Common myeloid progenitor, CD34-positive (primary cell): ENCODE measurements around the gene CRELD1.

Experiments used
- CTCF ChIA-PET: fragments of 350-600 bp; sonication (Branson Sonifier 250); formaldehyde crosslinking; loops from one replicate; lab custom pipeline; 2021; ENCODE audit warnings: antibody characterized with exemption; lab: Charles Lee
- POLR2A ChIA-PET: fragments of 350-600 bp; sonication (Branson Sonifier 250); formaldehyde crosslinking; loops from one replicate; lab custom pipeline; 2021; ENCODE audit warnings: antibody characterized with exemption; lab: Charles Lee
- DNase-seq, 3 donors: peaks; one replicate each; pipeline versions ENCODE4 v3.0.0 to v3.0.0-alpha.2; 2013
- H3K27ac ChIP-seq, 2 experiments: 1 replicate in 1 of 2; 2 replicates in 1 of 2; pipeline ENCODE4 v1.7.0; 2013; ENCODE audit warnings: inconsistent platforms in 2 of 2, low read length in 2 of 2, mild to moderate bottlenecking in 2 of 2, low read depth in 1 of 2, moderate library complexity in 1 of 2; ENCODE audit not compliant: severe bottlenecking in 2 of 2, insufficient read depth in 1 of 2, poor library complexity in 1 of 2
- H3K27me3 ChIP-seq, 5 experiments: replicated peaks in 2 of 5; 1 replicate in 3 of 5; 2 replicates in 2 of 5; pipeline versions ENCODE4 v1.6.1 to v1.7.0; 2013; ENCODE audit warnings: low read length in 4 of 5, mild to moderate bottlenecking in 2 of 5, moderate library complexity in 2 of 5, inconsistent platforms in 1 of 5; ENCODE audit not compliant: insufficient read depth in 5 of 5, control insufficient read depth in 4 of 5
- H3K36me3 ChIP-seq, 4 experiments: 1 replicate in 2 of 4; 2 replicates in 2 of 4; pipeline versions ENCODE4 v1.6.1 to v1.7.0; 2013; ENCODE audit warnings: low read length in 3 of 4, control low read depth in 1 of 4, mild to moderate bottlenecking in 1 of 4; ENCODE audit not compliant: control insufficient read depth in 4 of 4, insufficient read depth in 4 of 4
- H3K4me1 ChIP-seq, 4 experiments: 1 replicate in 3 of 4; 2 replicates in 1 of 4; pipeline versions ENCODE4 v1.6.1 to v1.7.1; 2013; ENCODE audit warnings: low read length in 3 of 4, mild to moderate bottlenecking in 3 of 4, control low read depth in 1 of 4, inconsistent platforms in 1 of 4, moderate library complexity in 1 of 4; ENCODE audit not compliant: control insufficient read depth in 4 of 4, insufficient read depth in 4 of 4; ENCODE audit errors: control extremely low read depth in 1 of 4
- H3K4me3 ChIP-seq, 7 experiments: 1 replicate in 4 of 7; 2 replicates in 3 of 7; pipeline versions ENCODE4 v1.5.1 to v1.7.0; 2013; ENCODE audit warnings: mild to moderate bottlenecking in 7 of 7, low read length in 6 of 7, moderate library complexity in 6 of 7, inconsistent platforms in 2 of 7, low read depth in 2 of 7, control low read depth in 1 of 7; ENCODE audit not compliant: insufficient read depth in 4 of 7, control insufficient read depth in 1 of 7; ENCODE audit errors: extremely low read depth in 1 of 7
- H3K9me3 ChIP-seq, 5 experiments: 1 replicate in 4 of 5; 2 replicates in 1 of 5; pipeline versions ENCODE4 v1.6.1 to v1.7.1; 2013; ENCODE audit warnings: low read length in 4 of 5, mild to moderate bottlenecking in 2 of 5, inconsistent platforms in 1 of 5, low read depth in 1 of 5, moderate library complexity in 1 of 5; ENCODE audit not compliant: control insufficient read depth in 4 of 5, insufficient read depth in 2 of 5; ENCODE audit errors: control extremely low read depth in 1 of 5
- WGBS: methylation state at CpG from one replicate; pipeline ENCODE4 v1.1.5; 2013; ENCODE audit not compliant: insufficient coverage; 5-methylcytosine and 5-hydroxymethylcytosine counted together

The CRELD1 gene

GRCh38 chr3:9965200-9965875, 31.7 kb downstream of the CRELD1 start:
- ChIA-PET POLR2A (interaction anchor here (0.9 to 1.4 kb wide), 2 partner anchors 12 to 32 kb away, joined by 3 read pairs; partner anchors contain the start of gene CRELD1), CTCF (interaction anchor here (0.9 to 2.8 kb wide), 4 partner anchors 9 to 33 kb away, joined by 3 to 9 read pairs (median 4); no protein-coding TSS in a partner anchor)
- 85% methylated on average over 4 of the region's 6 CpGs for WGBS
- Histone ChIP-seq H3K4me3 (no peak overlapping the region), H3K36me3 (peaks cover 13 to 49% (median 29%) of the 10 kb centered on the region in 4 experiments), H3K27me3 (no peaks in the 10 kb centered on the region), H3K9me3 (no peaks in the 10 kb centered on the region), H3K4me1 (no peaks in the 10 kb centered on the region), H3K27ac (no peak overlapping the region)
- no peak for DNase-seq

- Histone ChIP-seq H3K27me3 (no peaks in the 10 kb centered on the region), H3K27ac (no peak overlapping the region), H3K4me1 (no peaks in the 10 kb centered on the region), H3K36me3 (peaks cover 18 to 62% (median 38%) of the 10 kb centered on the region in 4 experiments), H3K9me3 (no peaks in the 10 kb centered on the region), H3K4me3 (no peak overlapping the region)
- CTCF ChIA-PET = interaction anchor here (2.8 kb wide), 1 partner anchor 11 kb away, joined by 9 read pairs; no protein-coding TSS in a partner anchor
- 100% methylated on average over 1 of the region's 2 CpGs for WGBS
- DNase-seq = no peak
- POLR2A ChIA-PET = interaction anchor here (0.6 to 0.7 kb wide), 2 partner anchors 13 to 32 kb away, joined by 3 to 5 read pairs; no protein-coding TSS in a partner anchor
Measured at GRCh38 chr3:9966841-9967240, 33.2 kb downstream of the CRELD1 start.

GRCh38 chr3:9969632-9970019, 36.0 kb downstream of the CRELD1 start:
- Histone ChIP-seq H3K36me3 (peaks cover 22 to 68% (median 42%) of the 10 kb centered on the region in 4 experiments), H3K27ac (no peak overlapping the region), H3K4me3 (no peak overlapping the region), H3K9me3 (no peaks in the 10 kb centered on the region), H3K27me3 (no peaks in the 10 kb centered on the region), H3K4me1 (no peaks in the 10 kb centered on the region)
- no peak for DNase-seq
- CTCF ChIA-PET = interaction anchor here (2.4 kb wide), 1 partner anchor 12 kb away, joined by 10 read pairs; no protein-coding TSS in a partner anchor
- WGBS = 95% methylated on average over 4 of the region's 4 CpGs
- POLR2A ChIA-PET = no interaction called here

- CTCF ChIA-PET = interaction anchor here (2.4 kb wide), 1 partner anchor 12 kb away, joined by 10 read pairs; no protein-coding TSS in a partner anchor
Measured at GRCh38 chr3:9970020-9970652, 36.5 kb downstream of the CRELD1 start.

GRCh38 chr3:9976721-9977709, 43.4 kb downstream of the CRELD1 start:
- Histone ChIP-seq H3K4me1 (peaks cover 0 to 17% (median 12%) of the 10 kb centered on the region in 4 experiments), H3K36me3 (peaks cover 14 to 26% (median 17%) of the 10 kb centered on the region in 4 experiments), H3K4me3 (no peak overlapping the region), H3K9me3 (no peaks in the 10 kb centered on the region), H3K27me3 (no peaks in the 10 kb centered on the region), H3K27ac (peak overlapping the region; percentile 95 to 98)
- POLR2A ChIA-PET = interaction anchor here (0.7 to 2.7 kb wide), 3 partner anchors 12 to 44 kb away, joined by 3 to 16 read pairs (median 3); partner anchors contain the start of gene CRELD1
- 0% methylated on average over 2 of the region's 7 CpGs for WGBS
- DNase-seq = peak; percentile 97 to 99 (median 99)
- CTCF ChIA-PET = interaction anchor here (1.3 to 1.7 kb wide), 6 partner anchors 11 to 51 kb away, joined by 3 to 5 read pairs (median 4); no protein-coding TSS in a partner anchor

More at GRCh38 chr3:9970020-9970652, 36.5 kb downstream of the CRELD1 start:
- DNase-seq = no peak
- Histone ChIP-seq H3K9me3 (no peaks in the 10 kb centered on the region), H3K4me3 (no peak overlapping the region), H3K36me3 (peaks cover 22 to 68% (median 43%) of the 10 kb centered on the region in 4 experiments), H3K4me1 (no peaks in the 10 kb centered on the region), H3K27me3 (no peaks in the 10 kb centered on the region), H3K27ac (no peak overlapping the region)
- WGBS = no CpG with 5 or more reads among the region's 3 CpGs
- POLR2A ChIA-PET = no interaction called here

- CTCF ChIA-PET = interaction anchor here (0.8 to 1.6 kb wide), 4 partner anchors 9 to 46 kb away, joined by 3 to 5 read pairs (median 4); no protein-coding TSS in a partner anchor
- no peak overlapping the region for H3K4me3 ChIP-seq
- DNase-seq = peak in 2 of 3 donors; percentile 28 to 54
- peaks cover 0 to 22% (median 12%) of the 10 kb centered on the region in 4 experiments for H3K4me1 ChIP-seq
- POLR2A ChIA-PET = no interaction called here
- WGBS = 93% methylated on average over 6 of the region's 8 CpGs
- H3K27ac ChIP-seq = peak overlapping the region; percentile 95 to 98
- peaks cover 3 to 18% (median 10%) of the 10 kb centered on the region in 4 experiments for H3K36me3 ChIP-seq
- H3K27me3 ChIP-seq = no peaks in the 10 kb centered on the region
- no peaks in the 10 kb centered on the region for H3K9me3 ChIP-seq
Measured at GRCh38 chr3:9978710-9979305, 45.2 kb downstream of the CRELD1 start.
